ENCODE results near the gene STXBP2. TPM values are rescaled to one million over a fixed set of nuclear protein-coding genes. Genes with fewer than 3 reads are reported as not detected.

The STXBP2 gene
- total RNA-seq, 1 experiment from 2014 or later: 92.5 TPM

DNA sequence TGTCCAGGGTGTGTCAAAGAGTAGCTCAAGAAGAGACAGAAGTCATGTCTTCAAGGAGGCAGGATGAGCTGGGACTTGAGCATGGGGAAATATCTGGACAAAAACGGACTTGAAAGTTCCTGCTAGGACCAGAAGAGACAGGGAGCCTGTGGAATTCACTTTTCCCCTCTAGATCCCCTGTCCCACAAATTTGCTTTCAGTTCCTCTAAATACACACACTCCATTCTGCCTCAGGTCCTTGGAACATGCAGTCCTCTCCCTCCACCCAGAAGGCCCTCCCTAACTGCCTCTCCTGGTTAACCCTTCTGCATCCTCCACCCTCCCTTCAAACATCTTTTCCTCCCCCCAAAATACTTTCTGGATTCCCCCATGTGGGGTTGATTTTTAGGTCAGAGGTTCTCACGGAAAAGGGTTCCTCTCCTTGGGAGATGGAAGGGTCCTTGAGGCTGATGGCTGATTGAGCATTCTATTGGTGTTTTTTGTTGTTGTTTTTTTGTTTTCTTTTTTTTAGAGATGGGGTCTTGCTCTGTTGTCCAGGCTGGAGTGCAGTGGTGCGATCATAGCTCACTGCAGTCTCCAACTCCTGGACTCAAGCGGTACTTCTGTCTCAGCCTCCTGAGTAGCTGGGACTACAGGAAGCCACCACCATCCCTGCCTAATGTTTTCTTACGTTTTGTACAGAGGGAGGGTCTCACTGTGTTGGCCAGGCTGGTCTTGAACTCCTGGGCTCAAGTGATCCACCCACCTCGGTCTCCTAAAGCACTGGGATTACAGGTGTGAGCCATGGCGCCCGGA is 25.0 kb downstream of the STXBP2 start:
- H3K79me2 ChIP-seq (ENCODE audit: insufficient read depth, low read length): no peaks in the 10 kb centered on the region
- H3K4me3 Mint-ChIP-seq: no peak overlapping the region
- H3K27ac Mint-ChIP-seq: no peak overlapping the region
- no CpG with 5 or more reads among the region's 8 CpGs for WGBS (ENCODE audit: extremely low coverage, insufficient read length, low lambda C conversion rate)
- H2AK5ac ChIP-seq (ENCODE audit: insufficient read length, low read length): no peak overlapping the region
- TF ChIP-seq, protein P1, sequence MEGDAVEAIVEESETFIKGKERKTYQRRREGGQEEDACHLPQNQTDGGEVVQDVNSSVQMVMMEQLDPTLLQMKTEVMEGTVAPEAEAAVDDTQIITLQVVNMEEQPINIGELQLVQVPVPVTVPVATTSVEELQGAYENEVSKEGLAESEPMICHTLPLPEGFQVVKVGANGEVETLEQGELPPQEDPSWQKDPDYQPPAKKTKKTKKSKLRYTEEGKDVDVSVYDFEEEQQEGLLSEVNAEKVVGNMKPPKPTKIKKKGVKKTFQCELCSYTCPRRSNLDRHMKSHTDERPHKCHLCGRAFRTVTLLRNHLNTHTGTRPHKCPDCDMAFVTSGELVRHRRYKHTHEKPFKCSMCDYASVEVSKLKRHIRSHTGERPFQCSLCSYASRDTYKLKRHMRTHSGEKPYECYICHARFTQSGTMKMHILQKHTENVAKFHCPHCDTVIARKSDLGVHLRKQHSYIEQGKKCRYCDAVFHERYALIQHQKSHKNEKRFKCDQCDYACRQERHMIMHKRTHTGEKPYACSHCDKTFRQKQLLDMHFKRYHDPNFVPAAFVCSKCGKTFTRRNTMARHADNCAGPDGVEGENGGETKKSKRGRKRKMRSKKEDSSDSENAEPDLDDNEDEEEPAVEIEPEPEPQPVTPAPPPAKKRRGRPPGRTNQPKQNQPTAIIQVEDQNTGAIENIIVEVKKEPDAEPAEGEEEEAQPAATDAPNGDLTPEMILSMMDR (conservative IDR thresholded peaks at IDR 0.05): no peak
- no peak overlapping the region for H2BK15ac ChIP-seq (ENCODE audit: low read depth, low read length)
- H2BK12ac ChIP-seq (ENCODE audit: insufficient read length, low read depth, low read length): no peak overlapping the region
- H4K5ac ChIP-seq (ENCODE audit: insufficient read length, low read depth, low read length): no peak overlapping the region
- H3K4me1 Mint-ChIP-seq: 0 out of 4 replicates have a peak, but pooled peaks cover 0 to 3% of the 10 kb centered on the region in 2 experiments
- no peak overlapping the region for H3K9ac ChIP-seq (ENCODE audit: extremely low read depth, insufficient read length, low read length)
- H3K23ac ChIP-seq (ENCODE audit: insufficient read length, low read depth, low read length): no peak overlapping the region
- H3K79me1 ChIP-seq (ENCODE audit: insufficient read depth, low read depth, low read length, poor library complexity, severe bottlenecking): no peaks in the 10 kb centered on the region
- H3K56ac ChIP-seq (ENCODE audit: insufficient read length, low read depth, low read length): no peak overlapping the region
- H3K27ac ChIP-seq (ENCODE audit: insufficient read length, low read depth, low read length): no peak overlapping the region
- peaks cover 0 to 2% of the 10 kb centered on the region in 2 experiments; a peak in 1 of 5 replicates for H3K9me3 Mint-ChIP-seq
- H3K4me1 ChIP-seq (ENCODE audit: insufficient read depth, low read length): no peaks in the 10 kb centered on the region
- H2BK20ac ChIP-seq (ENCODE audit: low read depth, low read length, poor library complexity, severe bottlenecking): no peak overlapping the region
- no peak for DNase-seq
- no peak overlapping the region for H4K8ac ChIP-seq (replicated peaks; ENCODE audit: insufficient read length, low read depth, low read length)
- H3T11ph ChIP-seq (ENCODE audit: low read length): no peak overlapping the region
- no peak overlapping the region for H2BK120ac ChIP-seq (ENCODE audit: low read depth, low read length, poor library complexity, severe bottlenecking)
- no peak overlapping the region for H3K4ac ChIP-seq (ENCODE audit: low read depth, low read length)
- no peaks in the 10 kb centered on the region for H4K20me1 ChIP-seq (ENCODE audit: control insufficient read depth, insufficient read depth, insufficient read length)
- H2AFZ ChIP-seq (ENCODE audit: low read length): no peak overlapping the region
- no peak overlapping the region for H4K91ac ChIP-seq (ENCODE audit: insufficient read length, low read depth, low read length)
- H2BK5ac ChIP-seq (ENCODE audit: insufficient read length, low read length): no peak overlapping the region
- H3K27me3 Mint-ChIP-seq (ENCODE audit: low read depth): peaks cover 75% of the 10 kb centered on the region
- H3K4me2 ChIP-seq (ENCODE audit: insufficient read depth, insufficient read length, low read length): no peak overlapping the region
- H3K36me3 Mint-ChIP-seq (ENCODE audit: insufficient read depth in 1 of 3, low read depth in 3 of 3): no peaks in the 10 kb centered on the region
- H3K14ac ChIP-seq (ENCODE audit: insufficient read depth, low read length): no peak overlapping the region
- H3K27me3 ChIP-seq (ENCODE audit: insufficient read depth, low read length): no peaks in the 10 kb centered on the region; the same call in 1 of the 2 replicates
- no peaks in the 10 kb centered on the region for H3K9me3 ChIP-seq (ENCODE audit: control insufficient read depth, low read depth, low read length)
- H3K23me2 ChIP-seq (ENCODE audit: insufficient read length, low read depth, low read length, poor library complexity, severe bottlenecking): no peaks in the 10 kb centered on the region
- H3K18ac ChIP-seq (ENCODE audit: insufficient read length, low read depth, low read length): no peak overlapping the region
